Measurements from ENCODE around the gene GRAMD1A.
"Not testable (repeated sequence)": the region's sequence is repeated elsewhere in the genome, so short reads cannot be mapped to it uniquely, and the experiment has no call there.

Gene GRAMD1A

DNA sequence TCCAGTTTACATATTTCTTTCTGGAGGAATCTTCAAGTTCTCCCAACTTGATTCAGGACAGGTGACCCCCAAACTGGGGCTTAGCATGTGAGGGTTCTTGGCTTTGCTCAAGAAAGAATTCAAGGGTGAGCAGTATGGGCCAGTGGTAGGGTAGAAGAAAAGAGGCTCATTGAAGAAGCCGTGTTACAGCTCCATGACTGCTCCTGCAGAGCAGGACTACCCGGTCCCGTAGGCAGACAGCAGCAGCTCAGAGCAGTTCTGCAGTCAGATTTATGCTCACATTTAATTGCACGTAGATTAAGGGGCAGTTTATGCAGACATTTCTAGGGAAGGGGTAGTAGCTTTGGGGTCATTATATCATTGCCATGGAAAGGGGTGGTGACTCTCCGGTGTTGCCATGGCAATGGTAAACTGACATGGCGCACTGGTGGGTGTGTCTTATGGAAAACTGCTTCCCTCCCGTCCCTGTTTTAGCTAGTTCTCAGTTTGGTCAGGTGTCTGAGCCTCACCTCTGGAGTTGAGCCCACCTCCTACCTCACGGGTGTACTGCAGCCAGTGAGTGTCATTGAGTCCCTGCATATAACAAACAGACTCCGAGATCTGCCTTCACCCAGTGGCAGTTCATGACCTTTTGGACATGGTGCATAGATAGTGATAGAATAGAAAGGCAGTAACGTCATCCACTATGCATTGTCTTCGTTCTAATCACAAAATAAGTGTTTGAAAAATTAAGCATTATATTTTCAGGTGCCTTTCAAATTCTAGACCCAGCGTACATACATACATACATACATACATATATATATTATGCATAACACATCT lies 20.1 kb upstream of the GRAMD1A start:
- no peak for DNase-seq

DNA sequence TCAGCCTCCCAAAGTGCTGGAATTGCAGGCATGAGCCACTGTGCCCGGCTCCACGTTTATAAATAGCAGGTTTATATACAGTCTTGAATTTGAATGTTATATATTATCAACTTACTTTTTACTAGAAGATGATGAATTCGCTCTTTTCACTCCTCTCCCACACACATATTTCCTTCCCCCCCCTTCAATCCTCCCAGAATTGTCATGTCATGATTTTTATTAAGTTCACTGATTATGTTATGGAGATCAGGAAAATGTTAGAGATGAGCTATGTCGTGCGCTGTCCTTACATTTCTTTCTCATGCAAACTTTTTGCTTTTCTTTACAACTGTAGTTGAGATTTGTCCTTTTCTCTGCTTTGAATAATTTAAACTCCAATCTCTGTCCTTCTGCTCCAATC lies 17.8 kb upstream of the GRAMD1A start:
- DNase-seq: no peak

DNA sequence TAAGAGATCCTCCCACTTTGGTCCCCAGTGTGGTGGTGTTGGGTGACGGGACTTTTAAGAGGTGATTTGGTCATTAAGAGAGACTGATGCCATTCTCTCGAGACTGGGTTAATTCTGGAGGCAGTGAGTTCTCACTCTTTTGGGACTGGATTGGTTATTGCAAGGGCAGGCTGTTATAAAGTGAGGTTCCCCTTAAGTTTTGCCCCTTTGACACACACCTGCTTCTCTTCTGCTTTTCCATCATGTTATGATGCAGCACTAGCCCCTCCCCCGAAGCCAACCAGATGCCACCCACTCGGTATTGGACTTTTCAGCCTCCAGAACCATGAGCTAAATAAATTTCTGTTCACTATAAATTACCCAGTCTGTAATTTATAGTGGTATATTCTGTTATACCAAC lies 16.3 kb upstream of the GRAMD1A start:
- no peak for DNase-seq

DNA sequence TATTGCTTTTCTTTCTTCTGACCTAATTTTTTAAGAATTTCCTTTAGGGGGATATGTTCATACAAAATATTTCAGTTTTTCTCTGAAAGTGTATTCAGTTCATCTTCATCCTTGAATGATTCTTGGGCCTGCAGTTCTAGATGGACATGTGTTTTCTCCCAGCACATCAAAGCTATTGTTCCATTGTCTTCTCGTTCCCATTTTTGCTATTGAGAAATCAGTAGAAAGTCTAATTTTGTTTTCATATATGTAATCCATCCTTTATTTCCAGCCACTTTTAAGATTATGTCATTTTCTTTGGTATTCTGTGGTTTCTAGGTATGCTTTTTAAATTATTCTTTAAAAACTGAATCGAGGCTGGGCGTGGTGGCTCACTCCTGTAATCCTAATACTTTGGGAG lies 15.8 kb upstream of the GRAMD1A start:
- DNase-seq: no peak

DNA sequence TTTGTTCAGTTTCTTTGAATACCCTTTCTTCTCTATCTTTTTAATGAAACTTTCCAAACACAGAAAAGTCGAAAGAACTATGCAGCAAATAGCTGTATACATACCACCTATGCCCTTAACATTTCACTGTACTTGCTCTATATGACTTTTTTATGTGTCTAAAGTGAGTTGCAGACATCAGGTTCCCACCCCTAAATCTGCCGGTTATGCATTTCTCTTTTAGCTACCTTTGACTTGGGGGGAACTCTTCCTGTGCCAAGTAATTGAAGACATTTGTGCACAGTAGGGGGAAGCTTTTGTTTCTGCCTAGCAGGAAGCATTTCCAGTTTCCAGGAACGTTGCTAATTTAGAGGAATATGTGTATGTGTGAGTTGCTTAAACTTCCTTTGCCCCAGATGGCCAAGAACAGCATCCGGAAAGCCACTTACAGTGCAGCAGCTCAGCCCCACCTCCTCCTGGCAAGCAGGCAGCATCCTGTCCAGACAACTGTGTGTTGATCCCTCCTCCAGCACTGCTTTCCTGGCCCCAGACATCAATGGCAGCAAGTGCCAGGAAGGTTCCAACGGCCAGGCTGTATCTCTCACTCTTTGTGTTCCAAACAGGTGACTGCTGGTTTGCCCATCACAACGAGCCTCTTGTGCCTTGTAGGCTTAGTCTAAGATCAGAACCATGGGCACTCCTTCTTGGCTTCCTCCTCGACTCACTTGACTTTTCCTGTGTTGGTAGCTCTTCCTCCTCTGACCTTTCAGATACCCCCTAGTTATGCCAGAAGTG lies 14.7 kb upstream of the GRAMD1A start:
- no peak for DNase-seq

DNA sequence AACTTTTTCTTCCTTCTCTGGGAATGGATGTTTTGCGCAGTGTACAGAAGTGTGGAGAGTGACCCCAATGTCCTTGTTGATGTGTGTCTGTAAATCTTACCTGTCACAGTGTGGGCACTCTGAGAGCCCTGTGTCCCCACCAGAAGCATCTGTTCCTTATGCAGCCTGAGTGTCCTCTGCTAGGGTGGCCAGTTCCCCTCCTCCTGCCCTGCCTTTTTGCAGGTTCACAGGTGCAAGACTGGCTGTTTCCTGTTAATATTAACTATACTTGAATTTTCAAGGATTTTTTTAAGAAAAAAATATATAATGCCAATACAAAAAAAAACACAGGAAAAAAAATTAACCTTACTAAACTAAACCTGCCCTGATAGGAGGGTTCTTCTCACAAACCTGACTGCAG lies 12.0 kb upstream of the GRAMD1A start:
- DNase-seq: no peak

DNA sequence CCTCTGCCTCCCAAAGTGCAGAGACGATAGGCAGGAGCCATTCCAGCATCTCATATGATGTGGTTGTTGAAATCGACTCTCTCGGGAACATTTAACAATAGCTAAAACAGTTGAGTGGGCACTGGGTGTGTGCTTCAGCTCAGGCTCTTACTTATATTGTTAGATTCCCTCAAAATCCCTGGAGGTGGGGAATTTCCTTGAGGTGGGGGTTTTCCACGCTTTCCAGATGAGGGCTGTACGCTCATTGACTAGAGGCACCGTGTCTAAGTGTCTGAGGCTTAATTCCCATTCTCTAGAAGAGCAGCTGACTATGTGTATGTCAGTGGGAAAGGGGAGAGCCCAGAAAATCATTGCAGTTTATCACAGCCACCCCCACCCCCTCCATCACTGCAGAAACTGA lies 10.8 kb upstream of the GRAMD1A start:
- DNase-seq: no peak

DNA sequence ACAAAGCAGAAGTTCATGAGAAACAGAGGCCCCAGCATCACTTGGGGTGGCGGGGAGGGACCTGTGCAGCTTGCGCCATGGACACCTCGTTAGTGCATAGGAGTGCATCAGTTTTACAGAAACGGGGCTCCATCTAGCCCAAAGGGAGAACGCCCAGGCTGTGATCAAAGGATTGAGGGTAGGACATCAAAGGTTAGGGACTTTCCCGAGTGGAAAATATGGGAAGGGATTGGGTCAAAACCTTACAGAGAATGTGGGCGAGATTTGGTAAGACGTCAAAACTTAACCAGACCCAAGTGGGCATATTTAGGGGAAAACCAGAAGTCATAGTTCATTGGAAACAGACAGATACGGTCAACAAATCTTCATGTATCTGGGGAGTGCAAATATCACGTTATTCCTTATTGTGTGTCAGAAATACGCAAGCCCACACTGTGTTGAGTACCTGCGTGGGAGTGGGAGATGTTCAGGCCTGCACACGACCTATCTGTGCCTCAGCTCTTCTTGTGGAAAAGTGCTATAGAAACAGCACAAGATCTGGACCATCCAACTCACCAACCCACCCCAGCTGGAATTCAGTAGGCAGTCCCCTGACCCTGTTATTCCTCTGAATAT lies 9.4 kb upstream of the GRAMD1A start:
- DNase-seq: no peak

DNA sequence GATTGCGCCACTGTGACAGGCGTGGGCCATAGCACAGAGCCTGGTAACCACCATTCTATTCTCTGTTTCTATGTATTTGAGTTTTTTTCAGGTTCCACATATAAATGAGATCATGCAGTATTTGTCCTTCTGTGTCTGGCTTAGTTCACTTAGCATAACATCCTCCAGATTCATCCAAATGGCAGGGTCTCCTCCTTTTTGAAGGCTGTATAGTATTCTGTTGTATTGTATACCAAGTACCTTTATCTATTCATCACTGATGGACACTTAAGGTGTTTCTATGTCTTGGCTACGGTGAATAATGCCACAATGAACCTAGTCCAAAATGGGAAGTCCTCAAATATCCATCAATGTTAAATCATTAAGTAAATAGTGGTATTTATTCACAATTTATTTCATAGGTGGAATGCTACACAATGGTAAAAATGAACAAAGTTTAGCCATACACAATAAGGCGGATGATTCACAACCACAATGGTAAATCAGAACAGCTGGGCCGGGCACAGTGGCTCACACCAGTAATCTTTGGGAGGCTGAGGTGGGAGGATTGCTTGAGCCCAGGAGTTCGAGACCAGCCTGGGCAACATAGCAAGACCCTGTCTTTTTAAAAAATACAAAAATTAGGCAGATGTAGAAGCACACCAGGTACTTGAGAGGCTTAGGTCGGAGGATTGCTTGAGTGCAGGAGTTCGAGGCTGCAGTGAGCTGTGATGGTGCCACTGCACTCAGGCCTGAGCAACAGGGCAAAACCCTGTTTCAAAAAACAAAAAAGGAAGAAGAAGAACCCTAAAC lies 8.4 kb upstream of the GRAMD1A start:
- no peak for DNase-seq

DNA sequence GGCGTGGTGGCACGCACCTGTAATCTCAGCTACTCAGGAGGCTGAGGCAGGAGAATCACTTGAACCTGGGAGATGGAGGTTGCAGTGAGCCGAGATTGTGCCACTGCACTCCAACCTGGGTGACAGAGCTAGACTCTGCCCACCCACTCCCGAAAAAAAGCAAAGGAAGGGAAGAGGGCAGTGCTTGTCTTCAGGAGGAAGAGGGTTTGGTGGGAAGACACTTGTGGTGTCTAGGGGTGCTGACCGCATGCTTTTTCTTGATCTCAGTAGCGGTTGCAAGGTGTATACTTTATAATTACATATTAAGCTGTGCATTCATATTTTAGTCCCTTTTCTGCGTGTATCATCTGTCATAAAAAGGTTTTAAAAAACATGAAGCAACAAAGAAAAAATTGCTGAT lies 7.5 kb upstream of the GRAMD1A start:
- DNase-seq: not testable (repeated sequence)

DNA sequence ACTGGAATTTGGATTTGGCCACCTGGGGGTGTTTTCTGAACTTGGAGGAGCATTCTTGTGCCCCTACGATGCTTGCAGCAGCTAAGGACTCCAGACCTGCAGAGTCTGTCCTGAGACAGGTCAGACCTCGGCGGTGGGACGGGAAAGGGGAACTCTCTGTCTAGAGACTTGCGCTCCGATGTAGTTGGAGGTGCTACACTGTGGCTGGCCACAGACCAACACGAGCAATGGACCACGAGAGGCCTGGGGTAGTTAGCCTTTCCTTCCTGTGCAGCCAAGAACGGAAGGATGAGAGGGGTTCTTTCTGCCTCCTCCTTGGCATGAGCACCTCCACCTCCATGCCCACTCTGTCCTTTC lies 5.9 kb upstream of the GRAMD1A start:
- DNase-seq: no peak

DNA sequence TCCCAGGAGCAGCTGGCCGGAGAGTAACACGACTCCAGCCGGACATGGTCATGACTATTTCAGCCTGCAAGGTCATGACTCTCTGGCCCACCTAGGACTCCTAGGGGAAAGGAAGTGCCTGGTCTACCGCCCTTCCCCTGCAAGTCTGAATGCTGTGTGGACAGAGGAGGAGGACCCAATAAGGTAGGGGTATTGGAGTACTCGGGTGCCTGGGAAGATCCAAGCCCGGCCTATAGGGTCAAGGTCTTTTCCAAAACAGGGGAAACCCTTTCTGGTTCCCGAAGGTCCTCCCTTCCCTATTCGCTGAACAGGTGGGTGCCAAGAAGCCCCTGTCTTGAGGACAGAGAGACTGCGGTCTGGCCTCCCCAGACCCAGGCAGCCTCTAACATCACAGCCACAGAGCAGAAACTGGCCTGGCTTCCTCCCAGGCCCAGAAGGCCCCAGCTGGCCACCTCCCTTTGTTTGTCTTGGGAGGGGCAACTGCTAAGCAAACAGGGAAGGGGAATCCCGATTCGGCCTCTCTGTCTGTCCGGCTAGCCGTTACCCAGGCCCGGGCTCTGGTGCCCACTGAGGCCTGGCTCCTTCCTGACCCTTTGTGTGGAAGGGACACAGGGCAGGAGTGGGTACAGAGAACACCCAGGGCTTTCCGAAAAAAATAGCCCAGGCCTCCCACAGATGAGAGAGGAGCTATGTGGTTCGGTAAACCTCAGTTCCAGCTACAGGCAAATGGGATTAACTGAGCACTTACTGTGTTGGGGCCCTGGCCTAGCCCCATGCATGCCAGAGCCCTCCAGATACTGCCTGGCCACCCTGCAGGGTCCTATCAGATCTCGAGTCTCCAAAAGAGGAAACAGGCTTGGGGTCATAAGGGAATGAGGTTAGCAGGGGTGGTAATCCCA lies 5.2 kb upstream of the GRAMD1A start:
- no peak for DNase-seq

DNA sequence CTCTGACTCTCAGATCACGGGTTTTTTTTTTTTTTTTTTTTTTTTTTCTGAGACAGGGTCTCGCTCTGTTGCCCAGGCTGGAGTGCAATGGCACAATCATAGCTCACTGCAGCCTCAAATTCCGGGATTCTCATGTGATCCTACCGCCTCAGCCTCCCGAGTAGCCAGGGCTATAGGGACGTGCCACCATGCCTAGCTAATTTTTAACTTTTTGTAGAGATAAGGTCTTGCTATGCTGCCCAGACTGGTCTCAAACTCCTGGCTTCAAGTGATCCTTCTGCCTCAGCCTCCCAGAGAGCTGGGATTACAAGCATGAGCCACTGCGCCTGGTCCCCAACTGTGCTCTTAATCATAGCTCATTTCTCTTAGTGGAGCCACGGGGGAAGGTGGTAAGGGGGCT lies 4.6 kb upstream of the GRAMD1A start:
- no peak for DNase-seq

DNA sequence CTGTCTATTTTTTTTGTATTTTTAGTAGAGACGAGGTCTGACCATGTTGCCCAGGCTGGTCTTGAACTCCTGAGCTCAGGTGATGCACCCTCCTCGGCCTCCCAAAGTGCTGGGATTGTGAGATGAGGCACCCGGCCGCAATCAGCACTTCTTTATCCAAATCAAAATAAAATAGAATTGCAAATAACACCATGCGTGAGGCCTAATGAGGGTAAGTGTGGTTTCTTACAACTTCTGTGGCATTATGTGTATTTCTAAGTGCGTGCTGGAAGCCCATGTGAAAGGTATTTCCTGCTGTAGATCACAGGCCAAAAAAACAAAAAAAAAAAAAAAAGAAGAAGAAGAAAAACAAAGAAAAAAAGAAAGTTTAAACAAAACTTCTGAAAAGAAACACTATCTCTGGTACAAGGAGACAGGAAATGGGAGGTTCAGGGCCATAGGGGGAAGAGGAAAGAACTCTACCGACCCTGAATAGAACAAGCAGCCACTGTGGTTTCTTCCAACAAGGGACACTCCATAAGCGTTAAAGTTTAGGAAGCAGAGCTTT lies 3.0 kb upstream of the GRAMD1A start:
- DNase-seq: no peak

DNA sequence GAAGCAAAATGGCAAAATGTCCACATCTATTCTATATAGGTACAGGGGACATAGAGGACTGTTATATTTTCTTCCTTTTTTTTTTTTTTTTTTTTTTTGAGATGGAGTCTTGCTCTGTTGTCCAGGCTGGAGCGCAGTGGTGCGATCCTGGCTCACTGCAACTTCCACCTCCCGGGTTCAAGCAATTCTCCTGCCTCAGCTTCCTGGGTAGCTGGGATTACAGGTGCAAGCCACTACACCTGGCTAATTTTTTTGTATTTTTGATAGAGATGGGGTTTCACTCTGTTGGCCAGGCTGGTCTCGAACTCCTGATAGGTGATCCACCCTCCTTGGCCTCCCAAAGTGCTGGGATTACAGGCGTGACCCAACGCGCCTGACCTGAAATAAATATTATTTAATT lies 1.9 kb upstream of the GRAMD1A start:
- DNase-seq: not testable (repeated sequence)

DNA sequence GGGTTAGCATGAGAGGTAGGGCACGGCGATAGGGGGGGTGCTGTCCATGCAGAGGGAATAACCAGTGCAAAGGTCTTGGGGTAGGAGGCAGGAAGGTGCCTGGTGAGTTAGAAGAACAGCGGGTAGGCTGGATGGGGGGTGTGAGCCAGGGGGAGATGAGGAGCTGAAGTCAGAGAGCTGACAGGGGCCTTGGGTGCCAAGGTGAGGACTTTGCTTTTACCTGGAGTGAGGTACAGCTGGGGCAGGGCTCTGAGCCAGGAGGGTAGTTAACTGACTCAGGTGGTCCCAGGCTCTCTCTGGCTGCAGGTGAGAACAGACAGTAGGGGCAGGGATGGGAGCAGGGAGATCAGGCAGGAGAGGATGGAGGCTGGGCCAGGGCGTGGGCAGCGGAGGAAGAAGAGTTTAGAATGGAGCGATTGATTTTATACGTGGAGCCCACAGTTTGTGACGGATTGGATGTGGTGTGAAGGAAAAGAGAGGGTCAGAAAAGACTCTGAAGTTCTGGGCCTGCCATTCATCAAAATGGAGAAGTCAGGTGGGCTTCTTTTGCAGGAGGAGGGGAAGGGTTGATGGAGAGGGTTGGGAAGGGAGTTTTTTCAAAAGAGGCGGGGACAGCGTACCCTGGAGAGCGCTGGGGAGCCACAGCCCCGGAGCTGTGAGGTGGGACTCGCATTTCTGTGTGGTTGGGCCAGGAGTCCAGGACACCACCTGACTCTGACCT lies 1.2 kb upstream of the GRAMD1A start:
- DNase-seq: no peak

DNA sequence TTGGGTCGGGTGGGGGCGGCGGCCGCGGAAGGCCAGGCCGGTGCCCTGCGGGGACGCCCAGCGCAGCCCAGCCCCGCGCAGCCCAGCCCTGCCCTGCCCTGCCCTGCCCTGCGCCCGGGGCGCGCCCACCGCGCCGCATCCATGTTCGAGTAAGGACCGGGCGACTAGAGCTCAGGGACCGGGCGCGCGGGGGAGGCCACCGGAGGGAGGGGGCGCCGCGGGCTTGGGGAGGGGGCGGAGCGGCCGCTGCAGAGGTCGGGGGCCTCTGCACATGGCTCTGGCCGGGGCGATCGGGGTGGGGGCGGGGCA lies 169 bp downstream of the GRAMD1A start:
- DNase-seq: no peak

DNA sequence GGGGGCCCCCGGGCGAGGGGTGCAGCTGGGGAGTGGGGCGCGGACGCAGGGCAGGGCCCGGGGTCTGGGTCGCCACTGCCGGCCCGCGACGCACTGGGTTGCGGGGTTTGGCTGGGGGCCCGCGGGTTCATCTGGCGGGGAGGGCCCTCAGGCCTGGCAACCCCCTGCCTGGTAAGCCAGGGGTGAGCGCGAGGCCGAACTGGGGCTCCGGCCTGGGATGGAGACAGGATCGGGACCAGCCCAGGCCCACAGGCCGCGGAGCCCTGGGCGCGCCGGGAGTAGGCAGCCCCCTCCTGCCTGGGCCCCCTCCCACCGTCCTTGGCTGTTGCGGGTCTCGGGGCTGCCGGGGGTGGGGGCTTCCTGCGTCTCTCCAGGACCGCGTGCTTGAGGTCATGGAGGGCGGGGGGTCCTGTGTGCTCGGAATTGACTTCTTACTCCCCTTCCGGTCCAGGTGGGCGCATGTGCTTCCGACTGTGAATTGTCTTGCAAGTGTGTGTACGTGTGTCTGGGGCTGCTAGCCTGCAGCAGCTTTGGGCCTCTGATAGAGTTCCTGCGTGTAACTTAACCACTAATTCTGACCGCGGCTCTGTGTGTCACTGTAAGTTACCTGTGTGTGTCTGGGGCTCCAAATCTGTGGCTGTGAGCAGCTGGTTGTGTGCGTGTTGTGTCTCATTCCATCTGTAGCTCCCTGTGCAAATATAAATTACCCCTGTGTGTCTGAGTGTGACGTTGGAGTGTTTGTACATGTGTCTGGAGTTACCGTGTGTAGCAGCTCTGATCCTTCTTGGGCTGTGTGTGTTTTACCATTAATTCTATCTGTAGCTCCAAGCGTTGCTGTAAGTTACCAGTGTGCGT lies 751 bp downstream of the GRAMD1A start:
- DNase-seq: no peak

DNA sequence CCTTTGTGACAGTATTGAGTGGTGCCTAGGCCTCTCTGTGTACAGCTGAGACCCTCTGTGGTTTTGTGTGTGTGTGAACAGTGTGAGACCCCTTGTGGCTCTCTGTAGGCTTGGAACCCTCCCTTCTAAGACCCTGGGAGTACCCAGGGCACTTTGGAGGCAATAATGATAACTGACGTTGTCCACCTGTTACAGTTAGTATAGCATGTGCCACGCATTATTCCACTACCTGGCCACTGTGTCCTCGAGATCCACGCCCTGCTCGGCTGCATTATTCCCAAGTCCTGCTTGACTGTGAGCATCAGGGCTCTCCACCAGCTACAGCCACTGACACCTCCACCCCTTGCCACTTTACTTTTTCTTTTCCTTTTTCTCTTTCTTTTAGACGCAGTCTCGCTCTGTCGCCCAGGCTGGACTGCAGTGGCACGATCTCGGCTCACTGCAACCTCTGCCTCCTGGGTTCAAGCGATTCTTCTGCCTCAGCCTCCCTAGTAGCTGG lies 2.0 kb downstream of the GRAMD1A start:
- DNase-seq: no peak

Data from cortex of kidney (tissue), 1 donor.